H1 (cell line): ENCODE measurements around the gene SECISBP2. TPM values are rescaled to one million over a fixed set of nuclear protein-coding genes. Genes with fewer than 3 reads are reported as not detected.

Source experiments
- CTCF ChIA-PET: fragments of 300-600 bp; sonication (Branson Sonifier 250); formaldehyde crosslinking; loops from one replicate; lab custom pipeline; 2021; ENCODE audit not compliant: partially characterized antibody; lab: Charles Lee
- POLR2A ChIA-PET: fragments of 300-600 bp; sonication (Branson Sonifier 250); formaldehyde crosslinking; loops from one replicate; lab custom pipeline; 2021; ENCODE audit warnings: inconsistent platforms; ENCODE audit not compliant: partially characterized antibody; lab: Charles Lee
- DNase-seq, 2 experiments: peaks; one replicate each; pipeline versions ENCODE4 v3.0.0 to v3.0.0-alpha.2; 2010 to 2022; ENCODE audit warnings: low spot score in 2 of 2, low read depth in 1 of 2, mixed read lengths in 1 of 2
- FAIRE-seq: peaks from 2 replicates; lab custom pipeline; 2011; peaks lifted over from hg19 to GRCh38; lab: Jason Lieb, UNC
- H2AFZ ChIP-seq: 2 replicates; pipeline ENCODE4 v1.8.1; 2012; ENCODE audit warnings: low read length, inconsistent platforms
- H2AK5ac ChIP-seq: 2 replicates; pipeline ENCODE4 v1.6.1; 2013; ENCODE audit warnings: low read depth, low read length
- H2BK120ac ChIP-seq: replicated peaks from 2 replicates; pipeline ENCODE3; 2013; ENCODE audit warnings: low read depth, low read length, inconsistent platforms
- H2BK12ac ChIP-seq: 2 replicates; pipeline ENCODE4 v1.6.1; 2013; ENCODE audit warnings: low read depth, low read length
- H2BK15ac ChIP-seq: 2 replicates; pipeline ENCODE4 v1.6.1; 2013; ENCODE audit warnings: low read length
- H2BK20ac ChIP-seq: 2 replicates; pipeline ENCODE4 v1.6.1; 2013; ENCODE audit warnings: low read length
- H2BK5ac ChIP-seq: 2 replicates; pipeline ENCODE4 v1.6.1; 2013; ENCODE audit warnings: low read depth, low read length
- H3K14ac ChIP-seq: 2 replicates; pipeline ENCODE4 v1.6.1; 2013; ENCODE audit warnings: inconsistent platforms; ENCODE audit not compliant: insufficient read length
- H3K18ac ChIP-seq: 2 replicates; pipeline ENCODE4 v1.6.1; 2013; ENCODE audit warnings: low read length; ENCODE audit errors: extremely low read depth
- H3K23ac ChIP-seq: 2 replicates; pipeline ENCODE4 v1.6.1; 2013; ENCODE audit warnings: inconsistent platforms; ENCODE audit not compliant: insufficient read length
- H3K23me2 ChIP-seq: 2 replicates; pipeline ENCODE4 v1.6.1; 2013; ENCODE audit warnings: low read depth, low read length
- H3K27ac ChIP-seq: 2 replicates; pipeline ENCODE4 v1.6.1; 2011; ENCODE audit warnings: low read depth, low read length, inconsistent platforms
- H3K27me3 ChIP-seq, 4 experiments: replicated peaks in 1 of 4; 1 replicate in 1 of 4; 2 replicates in 3 of 4; pipeline versions ENCODE4 v1.6.1 to v1.8.1; 2011 to 2013; ENCODE audit warnings: low read length in 3 of 4, mild to moderate bottlenecking in 3 of 4, inconsistent platforms in 2 of 4, mixed read lengths in 2 of 4, moderate library complexity in 1 of 4; ENCODE audit not compliant: control insufficient read depth in 3 of 4, insufficient read depth in 3 of 4; ENCODE audit errors: extremely low read depth in 1 of 4
- H3K36me3 ChIP-seq, 4 experiments: 2 replicates each; pipeline versions ENCODE4 v1.6.1 to v1.8.1; 2011 to 2013; ENCODE audit warnings: mild to moderate bottlenecking in 4 of 4, low read length in 3 of 4, moderate library complexity in 2 of 4, control low read depth in 1 of 4, inconsistent platforms in 1 of 4; ENCODE audit not compliant: insufficient read depth in 4 of 4, control insufficient read depth in 2 of 4
- H3K4ac ChIP-seq: replicated peaks from 2 replicates; pipeline ENCODE3; 2013; ENCODE audit warnings: low read length, low read depth, mixed read lengths, inconsistent platforms; ENCODE audit not compliant: insufficient read length
- H3K4me1 ChIP-seq, 4 experiments: replicated peaks in 1 of 4; 1 replicate in 1 of 4; 2 replicates in 3 of 4; pipeline versions ENCODE4 v1.6.1 to v1.8.1; 2011 to 2013; ENCODE audit warnings: low read length in 3 of 4, inconsistent platforms in 2 of 4, mixed read lengths in 1 of 4; ENCODE audit not compliant: insufficient read depth in 4 of 4, control insufficient read depth in 3 of 4
- H3K4me2 ChIP-seq, 2 experiments: 2 replicates each; pipeline versions ENCODE4 v1.6.1 to v1.8.1; 2011 to 2013; ENCODE audit warnings: low read depth in 2 of 2, low read length in 2 of 2, control low read depth in 1 of 2, inconsistent platforms in 1 of 2, mild to moderate bottlenecking in 1 of 2; ENCODE audit not compliant: insufficient read depth in 1 of 2
- H3K4me3 ChIP-seq, 4 experiments: fragments of 200-600, 300-600 bp in 1 of 4; sonication (generic), shearing (Covaris generic), sonication (Bioruptor Twin) in 1 of 4; 2 replicates each; pipeline versions ENCODE4 v1.5.1 to v1.8.1; 2011 to 2016; ENCODE audit warnings: low read length in 4 of 4, low read depth in 3 of 4, control low read depth in 2 of 4, inconsistent platforms in 2 of 4, mild to moderate bottlenecking in 2 of 4, mixed read lengths in 1 of 4, moderate library complexity in 1 of 4; ENCODE audit not compliant: insufficient read depth in 2 of 4; ENCODE audit errors: extremely low read depth in 1 of 4
- H3K56ac ChIP-seq: replicated peaks from 2 replicates; pipeline ENCODE3; 2013; ENCODE audit warnings: low read depth, mild to moderate bottlenecking, mixed read lengths, low read length, inconsistent platforms; ENCODE audit not compliant: insufficient read length
- H3K79me1 ChIP-seq: 2 replicates; pipeline ENCODE4 v1.6.1; 2013; ENCODE audit warnings: low read depth, low read length, control low read depth
- H3K79me2 ChIP-seq, 2 experiments: 2 replicates each; pipeline versions ENCODE4 v1.6.1 to v1.8.1; 2012 to 2013; ENCODE audit warnings: low read length in 2 of 2, mild to moderate bottlenecking in 2 of 2, inconsistent platforms in 1 of 2; ENCODE audit not compliant: insufficient read depth in 2 of 2, control insufficient read depth in 1 of 2
- H3K9ac ChIP-seq, 4 experiments: replicated peaks in 1 of 4; 1 replicate in 1 of 4; 2 replicates in 3 of 4; pipeline versions ENCODE4 v1.6.1 to v1.8.1; 2011 to 2013; ENCODE audit warnings: low read depth in 3 of 4, low read length in 3 of 4, control low read depth in 2 of 4, mild to moderate bottlenecking in 2 of 4, moderate library complexity in 2 of 4, inconsistent platforms in 1 of 4; ENCODE audit errors: extremely low read depth in 1 of 4
- H3K9me3 ChIP-seq, 2 experiments: 2 replicates each; pipeline versions ENCODE4 v1.6.1 to v1.8.1; 2012 to 2013; ENCODE audit warnings: mild to moderate bottlenecking in 2 of 2, moderate library complexity in 2 of 2, control low read depth in 1 of 2, inconsistent platforms in 1 of 2, low read depth in 1 of 2, low read length in 1 of 2, mixed read lengths in 1 of 2; ENCODE audit not compliant: insufficient read depth in 2 of 2
- H4K20me1 ChIP-seq, 2 experiments: replicated peaks in 1 of 2; 2 replicates each; pipeline versions ENCODE3 to v1.8.1; 2011 to 2013; ENCODE audit warnings: inconsistent platforms in 2 of 2, low read length in 2 of 2, mild to moderate bottlenecking in 1 of 2; ENCODE audit not compliant: insufficient read depth in 2 of 2, control insufficient read depth in 1 of 2
- H4K5ac ChIP-seq: 2 replicates; pipeline ENCODE4 v1.6.1; 2013; ENCODE audit warnings: low read length, low read depth, mixed read lengths, inconsistent platforms; ENCODE audit not compliant: insufficient read length
- H4K8ac ChIP-seq: 2 replicates; pipeline ENCODE4 v1.8.0; 2013; ENCODE audit warnings: mild to moderate bottlenecking, moderate library complexity, low read length, inconsistent platforms; ENCODE audit not compliant: insufficient read depth; ENCODE audit errors: extremely low read depth
- H4K91ac ChIP-seq: replicated peaks from 2 replicates; pipeline ENCODE3; 2013; ENCODE audit warnings: low read length, mixed read lengths, inconsistent platforms; ENCODE audit not compliant: insufficient read length
- BRCA1 ChIP-seq: IDR thresholded peaks from 2 replicates; pipeline ENCODE4 v1.6.1; 2012; ENCODE audit warnings: low read depth, low read length, improper control_type of control experiment
- CHD1 ChIP-seq: IDR thresholded peaks from 2 replicates; pipeline ENCODE4 v1.6.1; 2012; ENCODE audit warnings: low read depth, low read length, improper control_type of control experiment
- EGR1 ChIP-seq: IDR thresholded peaks from 2 replicates; pipeline ENCODE4 v1.6.1; 2011; ENCODE audit warnings: low read depth, low read length, borderline replicate concordance
- EP300 ChIP-seq, 2 experiments: IDR thresholded peaks; 1 replicate in 1 of 2; 2 replicates in 1 of 2; pipeline ENCODE4 v1.6.1; 2011 to 2012; ENCODE audit warnings: low read depth in 2 of 2, low read length in 2 of 2, mild to moderate bottlenecking in 2 of 2, borderline replicate concordance in 1 of 2, inconsistent platforms in 1 of 2, moderate library complexity in 1 of 2
- GABPA ChIP-seq: IDR thresholded peaks from 2 replicates; pipeline ENCODE4 v1.6.1; 2011; ENCODE audit warnings: mild to moderate bottlenecking, low read length, moderate library complexity, borderline replicate concordance; ENCODE audit not compliant: insufficient read depth
- HDAC2 ChIP-seq, 2 experiments: fragments of 300-600 bp in 1 of 2; sonication (generic) in 1 of 2; IDR thresholded peaks; 2 replicates each; pipeline ENCODE4 v1.6.1; 2011 to 2012; ENCODE audit warnings: low read depth in 2 of 2, low read length in 2 of 2, mild to moderate bottlenecking in 2 of 2, moderate library complexity in 2 of 2, borderline replicate concordance in 1 of 2, inconsistent platforms in 1 of 2
- JUND ChIP-seq: IDR thresholded peaks from 2 replicates; pipeline ENCODE4 v1.6.1; 2011; ENCODE audit warnings: mild to moderate bottlenecking, improper control_type of control experiment, low read length
- RXRA ChIP-seq: IDR thresholded peaks from 2 replicates; pipeline ENCODE4 v1.6.1; 2011; ENCODE audit warnings: low read depth, mild to moderate bottlenecking, low read length, moderate library complexity; ENCODE audit not compliant: insufficient read depth
- SUZ12 ChIP-seq: fragments of 200-600 bp; sonication (generic); IDR thresholded peaks from 2 replicates; pipeline ENCODE4 v1.6.1; 2012; ENCODE audit warnings: mild to moderate bottlenecking, inconsistent platforms, low read length, moderate library complexity, mixed read lengths
- YY1 ChIP-seq: IDR thresholded peaks from 2 replicates; pipeline ENCODE4 v1.6.1; 2011; ENCODE audit warnings: low read depth, mild to moderate bottlenecking, low read length
- ZNF274 ChIP-seq: IDR thresholded peaks from 2 replicates; pipeline ENCODE4 v1.7.0; 2012; ENCODE audit warnings: low read length, borderline replicate concordance; ENCODE audit errors: extremely low read depth
- WGBS, 2 experiments: shearing (Covaris generic) in 1 of 2; methylation state at CpG; one replicate each; pipeline versions ENCODE4 v1.1.6 to v1.1.7; 2013 to 2015; ENCODE audit warnings: low lambda C conversion rate in 2 of 2, mixed read lengths in 2 of 2, inconsistent platforms in 1 of 2, low coverage in 1 of 2, missing lambda C conversion rate in 1 of 2; ENCODE audit not compliant: insufficient replicate concordance in 2 of 2, insufficient coverage in 1 of 2, insufficient read length in 1 of 2; ENCODE audit errors: extremely low coverage in 1 of 2, missing lambda C conversion rate in 1 of 2; 5-methylcytosine and 5-hydroxymethylcytosine counted together
- polyA plus RNA-seq, 7 experiments: library from polyadenylated mRNA; depleted of rRNA in 3 of 7; stranded (reverse) in 5 of 7; unstranded in 2 of 7; fragments of >200 nt in 5 of 7; fragments of 200-250 nt in 2 of 7; gene quantifications; 1 replicate in 5 of 7; 2 replicates in 1 of 7; 4 replicates in 1 of 7; pipeline versions ENCODE4 v1.2.1 to v1.2.3, GENCODE V29; 2011 to 2013; ENCODE audit warnings: missing spikeins in 2 of 7, mixed read lengths in 2 of 7
- total RNA-seq: library from RNA; stranded (reverse); fragmentation: NEBNext Ultra II Directional; extraction: Animal tissue kit (Norgen Biotek cat#: 25700); gene quantifications from 2 replicates; pipeline ENCODE4 v1.2.1, GENCODE V29; 2021
- TF ChIP-seq, protein P1 (sequence below): IDR thresholded peaks from 2 replicates; pipeline ENCODE4 v1.6.1; 2012; ENCODE audit warnings: inconsistent platforms

SECISBP2 gene
- total and polyA plus RNA-seq, 2 of the 8 experiments (the other 6 are each of a cell fraction or from before 2014, with no cell fraction given), result 39.0 to 61.7 TPM

DNA sequence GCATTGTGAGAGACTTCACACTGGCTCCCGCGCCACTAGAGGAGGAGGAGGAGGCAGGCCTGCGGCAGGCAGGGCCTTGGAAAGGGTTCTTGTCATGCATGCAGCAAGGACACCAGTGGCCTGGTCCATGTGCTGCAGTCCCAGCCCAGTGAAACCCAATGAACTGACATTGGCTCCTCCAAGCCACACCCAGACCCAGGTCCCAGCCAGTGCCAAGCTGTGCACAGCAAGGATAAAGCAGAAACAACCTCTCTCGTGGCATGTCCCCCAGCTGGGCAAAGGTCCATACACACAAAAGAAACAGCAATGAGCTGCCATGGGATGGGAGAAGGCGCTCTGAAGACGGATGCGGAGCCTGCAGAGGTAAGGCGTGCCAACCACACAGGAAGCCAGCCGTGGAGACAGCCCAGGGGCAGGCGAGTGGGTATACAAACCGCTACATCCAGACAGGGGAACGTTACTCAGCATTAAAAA, 90.4 kb downstream of the SECISBP2 start:
- Histone ChIP-seq H2BK20ac (no peak overlapping the region), H4K20me1 (peaks cover 6 to 8% of the 10 kb centered on the region in 2 experiments), H3K9me3 (no peaks in the 10 kb centered on the region), H4K5ac (no peak overlapping the region), H3K56ac (no peak overlapping the region), H3K23me2 (0 out of 2 replicates have a peak, but pooled peaks cover 4% of the 10 kb centered on the region), H3K18ac (no peak overlapping the region), H3K14ac (no peak overlapping the region), H2BK120ac (no peak overlapping the region), H3K23ac (no peak overlapping the region), H2AK5ac (no peak overlapping the region), H3K27me3 (no peaks in the 10 kb centered on the region), H3K4me2 (no peak overlapping the region), H3K79me1 (peaks cover 11% of the 10 kb centered on the region; the same call in 1 of the 2 replicates), H4K91ac (no peak overlapping the region), H3K79me2 (peaks cover 0 to 41% of the 10 kb centered on the region in 2 experiments; a peak in 3 of 4 replicates)
- POLR2A ChIA-PET, result no interaction called here
- no peak for DNase-seq
- WGBS, 2 experiments, result 91% methylated on average over 12 of the region's 12 CpGs; no CpG with 5 or more reads in 1 of the 2 experiments
- TF ChIP-seq YY1, result no peak
- TF ChIP-seq BRCA1, result no peak
- no peak for TF ChIP-seq RXRA
- TF ChIP-seq CHD1, result no peak
- TF ChIP-seq GABPA, result no peak
- no peak for TF ChIP-seq EGR1
- TF ChIP-seq EP300 (IDR thresholded peaks at IDR 0.05; ENCODE audit: borderline replicate concordance in 1 of 2, low read depth in 2 of 2, low read length in 2 of 2), result no peak
- no peak for TF ChIP-seq SUZ12
- TF ChIP-seq, protein P1, sequence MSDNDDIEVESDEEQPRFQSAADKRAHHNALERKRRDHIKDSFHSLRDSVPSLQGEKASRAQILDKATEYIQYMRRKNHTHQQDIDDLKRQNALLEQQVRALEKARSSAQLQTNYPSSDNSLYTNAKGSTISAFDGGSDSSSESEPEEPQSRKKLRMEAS, result no peak
- no peak for TF ChIP-seq JUND
- TF ChIP-seq HDAC2 (IDR thresholded peaks at IDR 0.05; ENCODE audit: borderline replicate concordance in 1 of 2, low read depth in 2 of 2, low read length in 2 of 2), result no peak
- TF ChIP-seq ZNF274, result no peak
- TF ChIP-seq, all 59 proteins: peak for 0
- Histone ChIP-seq H3K4me3 (no peak overlapping the region), H2BK12ac (no peak overlapping the region), H3K4me1 (peaks cover 10 to 22% (median 16%) of the 10 kb centered on the region in 4 experiments), H3K4ac (no peak overlapping the region), H2BK5ac (peak overlapping the region; percentile 66; the same call in 1 of the 2 replicates), H2AFZ (no peak overlapping the region), H3K36me3 (peaks cover 0 to 2% (median 0%) of the 10 kb centered on the region in 4 experiments; a peak in 1 of 8 replicates), H2BK15ac (no peak overlapping the region), H3K9ac (no peak overlapping the region), H4K8ac (no peak overlapping the region), H3K27ac (no peak overlapping the region)
- CTCF ChIA-PET, result interaction anchor here (1.0 to 1.3 kb wide), 3 partner anchors 11 to 140 kb away, joined by 3 to 4 read pairs (median 4); no protein-coding TSS in a partner anchor
- FAIRE-seq, result no peak
